ENCODE measurements around the gene IFT80.

The IFT80 gene

GRCh38 chr3:160400030-160400701 is 1.1 kb upstream of the IFT80 start:
- Histone ChIP-seq H3K27ac (ENCODE audit: low read depth, low read length) (peak overlapping the region; percentile 98), H3K9me3 (ENCODE audit: insufficient read depth, low read depth, low read length) (no peaks in the 10 kb centered on the region), H3K27me3 (ENCODE audit: insufficient read depth, low read length) (no peaks in the 10 kb centered on the region), H3K4me1 (ENCODE audit: insufficient read depth, low read length) (peaks cover 38% of the 10 kb centered on the region), H3K4me3 (ENCODE audit: low read length) (peak overlapping the region; percentile 91), H3K36me3 (ENCODE audit: insufficient read depth, low read length) (peaks cover 34% of the 10 kb centered on the region), H3K9ac (ENCODE audit: low read depth, low read length) (peak overlapping the region; percentile 96)
- under 1% methylated on average over 49 of the region's 49 CpGs for whole genome bisulfite sequencing

DNA sequence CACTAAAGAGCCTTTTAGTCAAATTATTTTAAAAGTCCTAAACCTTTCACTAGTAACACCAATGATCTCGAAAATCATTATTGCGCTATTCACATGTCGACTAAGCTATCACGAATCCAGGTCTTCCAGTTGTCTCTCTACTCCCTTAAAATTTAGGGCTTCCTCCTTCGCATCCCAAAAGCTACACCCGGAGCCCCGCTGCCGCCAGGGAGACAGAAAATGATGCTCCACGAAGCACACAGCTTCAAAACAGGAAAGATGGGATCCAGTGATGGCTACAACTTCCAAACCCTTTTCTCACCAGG is 253 bp downstream of the IFT80 start:
- H3K27ac ChIP-seq (ENCODE audit: low read depth, low read length) = peak overlapping the region; percentile 68; the same call in 1 of the 2 replicates

DNA sequence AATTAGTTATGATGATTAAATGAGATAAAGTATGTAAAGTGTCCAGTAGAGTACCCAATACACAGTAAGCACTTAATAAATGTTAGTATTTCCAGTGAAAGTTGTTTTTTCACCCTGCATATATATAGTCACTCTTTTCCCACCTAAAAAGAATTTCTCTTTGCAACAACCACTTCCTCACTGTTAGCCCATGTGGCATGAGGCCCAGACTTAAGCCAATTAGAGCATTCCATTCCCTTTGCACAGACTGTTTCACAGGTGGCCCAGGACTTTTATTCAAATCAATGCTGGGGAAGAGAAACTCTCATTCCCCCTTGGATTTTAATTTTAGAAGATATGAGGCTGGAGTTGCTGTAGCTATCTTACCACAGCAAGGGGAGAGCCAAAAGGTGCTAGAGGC is 3.7 kb downstream of the IFT80 start:
- Histone ChIP-seq H3K36me3 (ENCODE audit: insufficient read depth, low read length) (no peaks in the 10 kb centered on the region), H3K9me3 (ENCODE audit: insufficient read depth, low read depth, low read length) (no peaks in the 10 kb centered on the region), H3K27me3 (ENCODE audit: insufficient read depth, low read length) (no peaks in the 10 kb centered on the region), H3K9ac (ENCODE audit: low read depth, low read length) (peak overlapping the region; percentile 43; the same call in 1 of the 2 replicates), H3K4me3 (ENCODE audit: low read length) (no peak overlapping the region; the same call in 1 of the 2 replicates), H3K4me1 (ENCODE audit: insufficient read depth, low read length) (peaks cover 16% of the 10 kb centered on the region), H3K27ac (ENCODE audit: low read depth, low read length) (peak overlapping the region; percentile 50; the same call in 1 of the 2 replicates)

More for the DNA sequence above, 253 bp downstream of the IFT80 start:
- Histone ChIP-seq H3K9ac (ENCODE audit: low read depth, low read length) (peak overlapping the region; percentile 96), H3K4me3 (ENCODE audit: low read length) (peak overlapping the region; percentile 91), H3K9me3 (ENCODE audit: insufficient read depth, low read depth, low read length) (no peaks in the 10 kb centered on the region), H3K36me3 (ENCODE audit: insufficient read depth, low read length) (peaks cover 20% of the 10 kb centered on the region), H3K27me3 (ENCODE audit: insufficient read depth, low read length) (no peaks in the 10 kb centered on the region), H3K4me1 (ENCODE audit: insufficient read depth, low read length) (peaks cover 36% of the 10 kb centered on the region)
- WGBS = under 1% methylated on average over 9 of the region's 9 CpGs

GRCh38 chr3:160394009-160394392 is 5.0 kb downstream of the IFT80 start:
- Histone ChIP-seq H3K9ac (ENCODE audit: low read depth, low read length) (no peak overlapping the region), H3K27me3 (ENCODE audit: insufficient read depth, low read length) (no peaks in the 10 kb centered on the region), H3K36me3 (ENCODE audit: insufficient read depth, low read length) (no peaks in the 10 kb centered on the region), H3K4me3 (ENCODE audit: low read length) (no peak overlapping the region), H3K9me3 (ENCODE audit: insufficient read depth, low read depth, low read length) (no peaks in the 10 kb centered on the region), H3K27ac (ENCODE audit: low read depth, low read length) (no peak overlapping the region), H3K4me1 (ENCODE audit: insufficient read depth, low read length) (peaks cover 16% of the 10 kb centered on the region)
- 100% methylated on average over 3 of the region's 3 CpGs for WGBS

DNA sequence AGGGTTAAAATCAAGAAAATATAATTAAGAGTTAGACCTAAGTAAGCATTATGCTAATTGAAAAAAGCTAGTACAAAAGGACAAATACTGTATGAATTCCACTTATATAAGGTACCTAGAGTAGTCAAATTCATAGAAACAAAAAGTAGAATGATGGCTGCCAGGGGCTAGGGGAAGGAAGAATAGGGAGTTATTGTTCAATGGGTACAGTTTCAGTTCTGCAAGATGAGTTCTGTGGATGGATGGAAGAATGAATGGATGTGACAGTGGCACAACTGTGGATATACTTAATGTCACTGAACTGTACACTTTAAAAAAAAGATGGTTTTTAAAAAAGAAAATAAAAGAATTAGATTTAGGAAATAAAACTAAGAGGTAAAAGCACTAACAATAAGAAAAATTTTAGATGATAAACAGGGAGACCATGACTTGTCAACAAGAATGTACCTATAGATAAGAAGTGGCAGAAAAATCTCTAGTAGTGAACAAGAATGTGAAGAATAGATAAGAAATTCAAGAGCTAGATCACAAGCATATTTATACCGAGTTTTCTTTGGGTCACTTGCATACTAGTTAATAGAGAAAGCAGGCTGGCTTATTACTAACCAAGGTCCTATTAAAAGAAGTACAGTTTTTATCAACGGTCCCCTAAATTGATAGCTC is 5.5 kb downstream of the IFT80 start:
- H3K9me3 ChIP-seq (ENCODE audit: insufficient read depth, low read depth, low read length) = no peaks in the 10 kb centered on the region
- H3K27me3 ChIP-seq (ENCODE audit: insufficient read depth, low read length) = no peaks in the 10 kb centered on the region
- 77% methylated on average over 2 of the region's 2 CpGs for WGBS
- H3K36me3 ChIP-seq (ENCODE audit: insufficient read depth, low read length) = no peaks in the 10 kb centered on the region
- H3K9ac ChIP-seq (ENCODE audit: low read depth, low read length) = no peak overlapping the region
- no peak overlapping the region for H3K4me3 ChIP-seq (ENCODE audit: low read length)
- no peak overlapping the region for H3K27ac ChIP-seq (ENCODE audit: low read depth, low read length)
- H3K4me1 ChIP-seq (ENCODE audit: insufficient read depth, low read length) = peaks cover 16% of the 10 kb centered on the region

DNA sequence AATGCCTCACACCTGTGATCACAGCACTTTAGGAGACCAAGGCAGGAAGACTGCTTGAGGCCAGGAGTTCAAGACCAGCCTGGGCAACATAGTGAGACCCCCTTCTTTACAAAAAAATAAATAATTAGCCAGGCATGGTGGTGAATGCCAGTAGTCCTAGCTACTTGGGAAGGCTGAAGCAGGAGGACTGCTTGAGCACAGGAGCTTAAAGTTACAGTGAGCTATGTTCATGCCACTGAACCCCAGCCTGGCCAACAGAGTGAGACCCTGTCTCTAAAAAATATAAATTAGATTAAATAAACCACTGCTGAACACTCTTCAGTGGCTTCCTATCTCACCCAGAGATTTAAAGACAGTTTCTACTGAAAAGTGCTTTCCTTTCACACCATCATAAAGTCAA is 6.2 kb downstream of the IFT80 start:
- no peak overlapping the region for H3K4me3 ChIP-seq (ENCODE audit: low read length)
- H3K9me3 ChIP-seq (ENCODE audit: insufficient read depth, low read depth, low read length) = no peaks in the 10 kb centered on the region
- no peaks in the 10 kb centered on the region for H3K36me3 ChIP-seq (ENCODE audit: insufficient read depth, low read length)
- H3K4me1 ChIP-seq (ENCODE audit: insufficient read depth, low read length) = peaks cover 12% of the 10 kb centered on the region; the same call in 1 of the 2 replicates
- no peaks in the 10 kb centered on the region for H3K27me3 ChIP-seq (ENCODE audit: insufficient read depth, low read length)
- H3K27ac ChIP-seq (ENCODE audit: low read depth, low read length) = no peak overlapping the region
- H3K9ac ChIP-seq (ENCODE audit: low read depth, low read length) = no peak overlapping the region

DNA sequence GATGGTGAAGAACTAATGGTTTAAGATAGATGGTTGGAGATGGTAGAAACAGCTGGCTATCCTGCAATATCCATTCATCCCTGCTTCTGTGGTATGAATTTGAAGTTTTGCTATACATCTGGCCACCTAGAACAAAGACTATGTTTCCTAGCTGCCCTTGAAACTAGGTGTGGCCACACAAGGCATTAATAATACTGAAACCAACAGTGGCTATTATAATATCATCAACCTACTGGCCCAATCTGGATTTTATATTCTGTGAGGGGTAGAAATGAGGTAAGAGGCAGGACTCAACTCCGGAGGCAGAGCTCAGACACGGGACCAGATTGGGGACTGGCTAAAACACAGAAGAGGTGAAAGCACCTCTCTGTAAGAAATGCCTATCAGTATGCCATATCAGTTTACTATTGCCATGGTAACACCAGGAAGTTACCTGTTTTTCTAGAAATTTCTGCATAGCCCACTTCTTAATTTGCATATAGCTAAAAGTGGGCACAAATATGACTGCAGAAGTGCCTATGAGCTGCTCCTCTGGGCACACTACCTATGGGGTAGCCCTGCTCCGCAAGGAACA is 8.4 kb downstream of the IFT80 start:
- peaks cover 7% of the 10 kb centered on the region; the same call in 1 of the 2 replicates for H3K4me1 ChIP-seq (ENCODE audit: insufficient read depth, low read length)
- H3K9ac ChIP-seq (ENCODE audit: low read depth, low read length) = no peak overlapping the region
- WGBS = 94% methylated on average over 3 of the region's 3 CpGs
- H3K27ac ChIP-seq (ENCODE audit: low read depth, low read length) = no peak overlapping the region
- H3K36me3 ChIP-seq (ENCODE audit: insufficient read depth, low read length) = no peaks in the 10 kb centered on the region
- no peak overlapping the region for H3K4me3 ChIP-seq (ENCODE audit: low read length)
- H3K27me3 ChIP-seq (ENCODE audit: insufficient read depth, low read length) = no peaks in the 10 kb centered on the region
- no peaks in the 10 kb centered on the region for H3K9me3 ChIP-seq (ENCODE audit: insufficient read depth, low read depth, low read length)

GRCh38 chr3:160384639-160385318 is 14.2 kb downstream of the IFT80 start:
- Histone ChIP-seq H3K27me3 (ENCODE audit: insufficient read depth, low read length) (no peaks in the 10 kb centered on the region), H3K4me1 (ENCODE audit: insufficient read depth, low read length) (peaks cover 12% of the 10 kb centered on the region), H3K27ac (ENCODE audit: low read depth, low read length) (no peak overlapping the region), H3K9me3 (ENCODE audit: insufficient read depth, low read depth, low read length) (no peaks in the 10 kb centered on the region), H3K9ac (ENCODE audit: low read depth, low read length) (no peak overlapping the region), H3K4me3 (ENCODE audit: low read length) (no peak overlapping the region), H3K36me3 (ENCODE audit: insufficient read depth, low read length) (no peaks in the 10 kb centered on the region)
- WGBS = 84% methylated on average over 4 of the region's 5 CpGs

- WGBS = no CpG with 5 or more reads among the region's 1 CpG
- H3K27me3 ChIP-seq (ENCODE audit: insufficient read depth, low read length) = no peaks in the 10 kb centered on the region
- H3K27ac ChIP-seq (ENCODE audit: low read depth, low read length) = no peak overlapping the region
- no peak overlapping the region for H3K4me3 ChIP-seq (ENCODE audit: low read length)
- peaks cover 23% of the 10 kb centered on the region for H3K4me1 ChIP-seq (ENCODE audit: insufficient read depth, low read length)
- no peaks in the 10 kb centered on the region for H3K9me3 ChIP-seq (ENCODE audit: insufficient read depth, low read depth, low read length)
- peaks cover 4% of the 10 kb centered on the region; the same call in 1 of the 2 replicates for H3K36me3 ChIP-seq (ENCODE audit: insufficient read depth, low read length)
- no peak overlapping the region for H3K9ac ChIP-seq (ENCODE audit: low read depth, low read length)
Measured at GRCh38 chr3:160381470-160381869, 17.6 kb downstream of the IFT80 start.

- H3K4me1 ChIP-seq (ENCODE audit: insufficient read depth, low read length) = peaks cover 20% of the 10 kb centered on the region
- H3K4me3 ChIP-seq (ENCODE audit: low read length) = no peak overlapping the region
- peaks cover 21% of the 10 kb centered on the region for H3K36me3 ChIP-seq (ENCODE audit: insufficient read depth, low read length)
- peak overlapping the region; percentile 57 for H3K27ac ChIP-seq (ENCODE audit: low read depth, low read length)
- H3K9ac ChIP-seq (ENCODE audit: low read depth, low read length) = no peak overlapping the region
- 52% methylated on average over 4 of the region's 4 CpGs for WGBS
- H3K9me3 ChIP-seq (ENCODE audit: insufficient read depth, low read depth, low read length) = no peaks in the 10 kb centered on the region
- H3K27me3 ChIP-seq (ENCODE audit: insufficient read depth, low read length) = no peaks in the 10 kb centered on the region
Measured at GRCh38 chr3:160379628-160380214, 19.3 kb downstream of the IFT80 start.
